LNCaP clone FGC (cell line): ENCODE measurements around the gene FAM177A1.
A peak's percentile ranks its signal among the peaks of the same experiment; 100 is the strongest.

Source experiments
- DNase-seq: peaks from one replicate; pipeline ENCODE4 v3.0.0-alpha.2; 2011; ENCODE audit warnings: low read depth
- H3K4me3 ChIP-seq: 2 replicates; pipeline ENCODE4 v1.5.1; 2011; ENCODE audit warnings: mild to moderate bottlenecking, low read depth, low read length, control low read depth
- TF ChIP-seq, protein P1 (sequence below): IDR thresholded peaks from 2 replicates; pipeline ENCODE4 v1.5.1; 2012; ENCODE audit warnings: mild to moderate bottlenecking; ENCODE audit not compliant: control insufficient read depth, insufficient read depth; ENCODE audit errors: extremely low read depth

The FAM177A1 gene

DNA sequence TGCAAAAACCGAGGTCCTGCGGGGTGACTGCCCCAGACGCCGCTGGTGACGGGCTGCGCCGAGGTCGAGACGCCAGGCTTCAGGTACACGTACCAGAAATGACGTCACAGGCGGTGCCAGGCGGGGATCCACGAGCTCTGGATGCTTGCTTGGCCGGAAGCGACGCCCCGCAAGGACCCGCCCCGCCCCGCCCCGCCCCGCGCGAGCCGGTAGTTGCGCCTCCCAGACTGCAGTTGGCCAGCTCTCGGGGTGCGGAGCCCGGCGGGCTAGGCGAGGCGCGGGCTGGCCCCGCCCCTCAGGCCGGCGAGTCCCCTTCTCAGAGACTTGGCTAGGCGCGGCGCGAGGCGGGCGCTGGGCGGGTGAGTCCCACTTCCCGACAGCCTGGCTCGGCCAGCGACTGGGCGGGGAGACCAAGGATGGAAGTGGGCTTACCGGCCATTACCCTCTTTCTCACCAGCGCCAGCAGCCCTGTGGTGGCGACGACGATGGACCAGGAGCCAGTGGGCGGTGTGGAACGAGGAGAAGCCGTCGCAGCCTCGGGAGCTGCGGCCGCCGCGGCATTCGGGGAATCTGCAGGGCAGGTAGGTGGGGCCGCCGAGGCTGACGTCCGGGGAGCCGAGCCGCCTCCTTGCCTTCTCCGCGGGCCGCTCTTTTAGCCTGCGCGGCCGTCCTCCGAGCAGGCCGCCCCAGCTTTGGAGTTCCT lies at the start of gene FAM177A1:
Gene FAM177A1 (plus strand): TSS at position 225 of the 703 bp plus-strand sequence. CDS start 192 bp downstream, at position 417.
- TF ChIP-seq, protein P1, sequence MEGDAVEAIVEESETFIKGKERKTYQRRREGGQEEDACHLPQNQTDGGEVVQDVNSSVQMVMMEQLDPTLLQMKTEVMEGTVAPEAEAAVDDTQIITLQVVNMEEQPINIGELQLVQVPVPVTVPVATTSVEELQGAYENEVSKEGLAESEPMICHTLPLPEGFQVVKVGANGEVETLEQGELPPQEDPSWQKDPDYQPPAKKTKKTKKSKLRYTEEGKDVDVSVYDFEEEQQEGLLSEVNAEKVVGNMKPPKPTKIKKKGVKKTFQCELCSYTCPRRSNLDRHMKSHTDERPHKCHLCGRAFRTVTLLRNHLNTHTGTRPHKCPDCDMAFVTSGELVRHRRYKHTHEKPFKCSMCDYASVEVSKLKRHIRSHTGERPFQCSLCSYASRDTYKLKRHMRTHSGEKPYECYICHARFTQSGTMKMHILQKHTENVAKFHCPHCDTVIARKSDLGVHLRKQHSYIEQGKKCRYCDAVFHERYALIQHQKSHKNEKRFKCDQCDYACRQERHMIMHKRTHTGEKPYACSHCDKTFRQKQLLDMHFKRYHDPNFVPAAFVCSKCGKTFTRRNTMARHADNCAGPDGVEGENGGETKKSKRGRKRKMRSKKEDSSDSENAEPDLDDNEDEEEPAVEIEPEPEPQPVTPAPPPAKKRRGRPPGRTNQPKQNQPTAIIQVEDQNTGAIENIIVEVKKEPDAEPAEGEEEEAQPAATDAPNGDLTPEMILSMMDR: no peak
- H3K4me3 ChIP-seq: peak within 1 kb of the TSS; percentile 83
- peak; percentile 88 for DNase-seq

- TF ChIP-seq, protein P1: no peak
- H3K4me3 ChIP-seq: no peak overlapping the region
- no peak for DNase-seq
Observed at GRCh38 chr14:34997762-34998161, 48.3 kb upstream of the FAM177A1 start.

DNA sequence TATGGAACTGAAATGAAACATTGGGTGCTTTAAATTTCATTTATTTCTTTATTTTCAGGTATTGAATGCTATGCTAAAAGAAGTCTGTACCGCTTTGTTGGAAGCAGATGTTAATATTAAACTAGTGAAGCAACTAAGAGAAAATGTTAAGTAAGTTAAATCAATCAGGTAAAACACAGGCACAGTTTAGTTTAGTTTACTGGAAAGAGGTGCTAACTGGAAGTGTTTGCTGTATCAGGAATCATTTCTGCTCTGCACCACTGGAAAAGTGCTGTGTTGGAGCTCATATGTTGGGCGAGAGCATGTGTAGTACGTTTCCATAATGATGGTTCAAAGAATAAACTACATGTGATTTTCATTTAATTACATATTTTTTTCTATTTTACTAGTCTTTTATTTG lies 46.6 kb upstream of the FAM177A1 start:
- DNase-seq: no peak
- no peak overlapping the region for H3K4me3 ChIP-seq
- TF ChIP-seq, protein P1: no peak

DNA sequence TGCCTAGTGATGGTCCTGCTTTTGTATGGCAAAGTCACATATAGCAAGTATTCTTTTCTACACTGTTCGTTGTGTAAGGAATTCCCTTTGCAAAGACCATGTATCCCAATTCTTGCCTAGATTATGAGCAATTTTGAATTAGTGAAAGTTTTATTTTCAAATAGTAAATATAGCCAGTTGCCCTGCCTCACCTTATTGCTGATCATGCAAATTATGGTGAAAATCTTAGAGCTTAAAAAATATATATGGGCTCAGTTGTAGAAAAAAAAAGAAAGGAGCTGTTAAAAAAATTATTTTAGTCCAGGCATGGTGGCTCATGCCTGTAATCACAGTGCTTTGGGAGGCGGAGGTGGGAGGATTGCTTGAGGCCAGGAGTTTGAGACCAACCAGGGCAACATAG lies 44.5 kb upstream of the FAM177A1 start:
- no peak for DNase-seq

GRCh38 chr14:35004839-35005238 lies 41.2 kb upstream of the FAM177A1 start:
- TF ChIP-seq, protein P1: no peak

More for the DNA sequence above, 44.5 kb upstream of the FAM177A1 start:
- H3K4me3 ChIP-seq: no peak overlapping the region
- TF ChIP-seq, protein P1: no peak

DNA sequence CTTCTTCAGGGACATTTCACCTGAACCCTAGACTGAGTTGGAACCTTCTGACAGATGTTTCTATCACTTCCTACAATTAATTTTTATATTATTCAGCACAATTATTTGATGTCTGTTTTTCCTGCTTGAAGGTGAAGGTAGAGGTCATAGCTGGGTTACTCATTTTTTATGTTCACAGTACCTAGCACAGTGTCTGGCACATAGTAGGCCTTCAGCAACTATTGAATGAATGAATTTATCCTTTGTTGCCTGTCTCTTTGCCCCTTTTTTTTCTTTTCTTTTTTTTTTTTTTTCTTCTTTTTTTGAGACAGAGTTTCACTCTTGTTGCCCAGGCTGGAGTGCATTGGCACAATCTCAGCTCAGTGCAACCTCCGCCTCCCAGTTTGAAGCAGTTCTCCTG lies 29.5 kb upstream of the FAM177A1 start:
- no peak for DNase-seq
- H3K4me3 ChIP-seq: no peak overlapping the region
- TF ChIP-seq, protein P1: no peak

More at GRCh38 chr14:35004839-35005238, 41.2 kb upstream of the FAM177A1 start:
- H3K4me3 ChIP-seq: no peak overlapping the region
- DNase-seq: no peak

- TF ChIP-seq, protein P1: no peak
- H3K4me3 ChIP-seq: no peak overlapping the region
- no peak for DNase-seq
Observed at GRCh38 chr14:35020713-35021112, 25.4 kb upstream of the FAM177A1 start.
